CD4-positive, alpha-beta T cell treated with Interleukin-15 for 4 hours (primary cell): ENCODE data around the gene LEP.
"Not testable (repeated sequence)": the region's sequence is repeated elsewhere in the genome, so short reads cannot be mapped to it uniquely, and the experiment has no call there.

Experiments
- DNase-seq: peaks from one replicate; pipeline ENCODE4 v3.0.0-alpha.2; 2020; ENCODE audit warnings: low spot score

LEP gene

GRCh38 chr7:128274246-128274883 lies 33.3 kb downstream of the LEP start:
- no peak for DNase-seq

DNA sequence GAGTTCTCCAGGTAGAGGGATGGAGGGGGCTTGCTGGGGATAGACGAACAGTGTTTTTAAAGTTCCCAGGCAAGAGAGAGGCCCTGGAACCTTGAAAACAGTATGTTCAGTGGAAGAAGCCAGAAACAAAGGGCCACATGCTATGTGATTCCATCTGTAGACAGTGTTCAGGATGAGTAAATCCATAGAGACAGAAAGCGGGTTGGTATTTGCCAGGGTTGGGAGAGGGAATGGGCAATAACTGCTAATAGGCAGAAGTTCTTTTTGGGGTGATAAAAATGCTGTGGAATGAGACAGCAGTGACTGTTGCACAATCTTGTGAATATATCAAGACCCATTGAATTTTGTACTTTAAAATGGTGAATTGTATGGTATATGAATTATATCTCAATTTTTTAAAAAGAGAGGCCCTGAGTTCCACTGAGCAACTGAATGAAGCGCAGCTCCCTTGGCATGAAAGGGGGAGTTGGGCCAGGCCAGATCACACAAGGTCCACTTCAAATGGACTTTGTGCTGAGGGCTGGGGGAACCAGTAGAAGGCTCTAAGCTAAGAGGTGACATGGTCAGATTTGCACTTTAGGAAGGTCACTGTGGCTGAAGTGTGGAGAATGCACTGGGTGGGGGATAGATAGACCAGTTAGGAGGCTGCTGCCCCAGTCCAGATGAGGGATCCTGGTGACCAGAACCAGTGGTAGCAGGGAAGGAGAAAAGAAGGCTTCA lies 34.0 kb downstream of the LEP start:
- no peak for DNase-seq

- no peak for DNase-seq
Measured at GRCh38 chr7:128275681-128276080, 34.6 kb downstream of the LEP start.

- no peak for DNase-seq
Measured at GRCh38 chr7:128278366-128278765, 37.3 kb downstream of the LEP start.

DNA sequence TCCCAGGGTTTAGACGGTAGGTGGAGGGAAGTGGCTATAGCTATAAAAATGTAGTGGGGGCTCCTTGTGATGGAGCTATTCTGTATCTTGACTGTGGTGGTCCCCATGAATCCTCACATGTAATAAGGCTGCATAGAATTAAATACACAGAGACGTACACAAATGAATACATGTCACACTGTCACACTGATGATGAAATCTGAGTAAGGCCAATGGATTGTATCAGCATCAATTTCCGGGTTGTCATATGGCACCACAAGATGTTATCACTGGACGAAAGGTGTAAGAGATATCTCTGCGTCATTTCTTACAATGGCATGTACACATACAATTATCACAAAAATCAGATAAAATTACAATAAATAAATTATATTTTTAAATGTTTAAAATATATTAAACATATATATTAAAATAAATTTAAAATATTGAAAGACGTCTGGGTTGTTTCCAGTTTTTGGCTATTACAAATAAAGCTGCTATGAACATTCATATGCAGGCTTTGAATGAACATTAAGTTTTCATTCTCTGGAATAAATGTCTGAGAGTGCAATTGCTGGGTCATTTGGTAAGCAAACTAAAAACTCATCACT lies 38.1 kb downstream of the LEP start:
- no peak for DNase-seq

GRCh38 chr7:128280451-128280850 lies 39.4 kb downstream of the LEP start:
- DNase-seq: not testable (repeated sequence)

DNA sequence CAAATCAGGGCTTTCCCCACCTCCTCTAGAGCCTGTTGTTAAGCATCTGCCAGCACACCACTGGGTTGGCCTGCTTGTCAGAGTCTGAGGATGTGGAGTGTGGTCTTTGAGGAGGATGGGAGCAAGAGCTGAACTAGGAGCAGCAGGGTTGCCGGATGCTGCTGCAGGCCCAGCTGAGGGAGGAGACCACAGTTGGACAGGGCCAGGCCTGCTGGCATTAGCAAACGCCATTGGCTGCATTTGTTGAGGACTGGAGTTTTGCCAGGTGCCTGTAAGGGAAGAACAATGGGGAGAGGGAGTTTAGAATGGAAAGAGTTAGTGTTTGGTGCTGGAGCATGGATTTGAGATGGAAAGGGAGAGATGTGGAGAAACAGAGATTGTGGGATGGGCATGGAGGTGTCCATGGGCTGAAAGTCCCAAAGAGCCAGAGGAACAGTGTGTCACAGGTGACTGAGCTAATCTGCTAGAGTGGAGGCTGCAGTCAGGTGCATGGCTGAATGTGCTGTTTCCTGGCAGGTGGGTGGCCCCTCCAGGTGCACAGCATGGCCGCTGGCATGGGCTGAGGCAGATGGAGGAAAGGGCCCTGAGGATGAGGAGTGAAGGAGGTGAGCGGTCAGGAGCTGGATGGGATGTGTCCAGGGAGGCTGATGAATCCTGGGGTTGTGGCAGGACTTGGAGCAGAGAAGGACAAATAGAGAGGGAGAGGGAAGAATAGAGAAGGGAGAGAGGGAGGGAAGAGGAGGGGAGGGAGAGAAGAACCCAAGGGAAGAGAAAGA lies 40.7 kb downstream of the LEP start:
- DNase-seq: no peak

GRCh38 chr7:128284102-128284501 lies 43.0 kb downstream of the LEP start:
- DNase-seq: no peak

DNA sequence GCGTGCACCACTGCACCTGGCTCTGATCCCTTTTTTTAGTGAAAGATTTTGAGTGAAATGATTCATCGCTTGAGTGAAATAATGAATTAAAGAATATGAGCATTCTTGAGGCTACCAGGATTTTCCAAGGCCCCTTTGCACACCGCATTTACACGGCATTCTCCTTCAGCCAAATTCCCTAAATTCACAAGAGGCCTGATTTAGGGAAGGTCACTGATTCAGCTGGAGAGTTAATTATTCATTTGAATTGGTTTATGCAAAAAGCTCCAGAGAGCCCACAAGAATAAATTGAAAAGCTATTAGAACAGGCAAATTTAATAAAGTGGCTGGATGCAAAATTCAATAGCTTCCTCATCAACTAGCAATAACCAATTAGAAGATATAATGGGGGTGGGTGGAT lies 46.5 kb downstream of the LEP start:
- no peak for DNase-seq

DNA sequence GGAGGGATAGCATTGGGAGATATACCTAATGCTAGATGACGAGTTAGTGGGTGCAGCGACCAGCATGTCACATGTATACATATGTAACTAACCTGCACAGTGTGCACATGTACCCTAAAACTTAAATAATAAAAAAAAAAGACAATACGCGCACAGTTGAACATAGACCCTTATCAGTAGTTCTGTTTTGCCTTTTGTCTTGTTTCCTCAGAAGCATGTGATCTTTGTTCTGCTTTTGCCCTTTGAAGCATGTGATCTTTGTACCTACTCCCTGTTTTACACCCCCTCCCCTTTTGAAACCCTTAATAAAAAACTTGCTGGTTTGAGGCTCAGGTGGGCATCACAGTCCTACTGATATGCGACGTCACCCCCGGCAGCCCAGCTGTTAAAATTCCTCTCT lies 56.9 kb downstream of the LEP start:
- not testable (repeated sequence) for DNase-seq

DNA sequence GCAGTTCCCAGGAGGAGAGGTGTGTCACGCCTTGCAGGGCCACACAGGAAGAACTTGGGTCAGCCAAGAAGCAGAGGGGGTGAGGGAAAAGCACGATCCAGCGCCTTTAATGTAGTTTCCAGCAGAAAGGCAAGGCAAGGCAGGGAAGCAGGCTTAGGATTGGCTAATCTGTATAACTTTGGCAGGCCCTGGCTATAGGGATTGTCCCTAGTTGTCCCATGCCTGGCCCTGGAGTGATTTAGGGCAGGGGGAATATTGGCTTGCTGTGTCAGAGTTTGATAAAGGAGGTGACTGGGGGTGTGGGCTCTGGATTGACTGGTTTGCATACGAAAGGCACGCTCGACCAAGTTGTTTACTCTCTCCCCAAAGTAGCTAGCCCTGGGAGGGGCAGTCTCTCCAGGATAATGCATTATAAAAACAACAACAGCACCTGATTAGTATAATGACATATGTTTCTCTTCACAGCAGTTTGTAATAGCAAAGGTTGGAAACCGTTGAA lies 58.1 kb downstream of the LEP start:
- DNase-seq: no peak

DNA sequence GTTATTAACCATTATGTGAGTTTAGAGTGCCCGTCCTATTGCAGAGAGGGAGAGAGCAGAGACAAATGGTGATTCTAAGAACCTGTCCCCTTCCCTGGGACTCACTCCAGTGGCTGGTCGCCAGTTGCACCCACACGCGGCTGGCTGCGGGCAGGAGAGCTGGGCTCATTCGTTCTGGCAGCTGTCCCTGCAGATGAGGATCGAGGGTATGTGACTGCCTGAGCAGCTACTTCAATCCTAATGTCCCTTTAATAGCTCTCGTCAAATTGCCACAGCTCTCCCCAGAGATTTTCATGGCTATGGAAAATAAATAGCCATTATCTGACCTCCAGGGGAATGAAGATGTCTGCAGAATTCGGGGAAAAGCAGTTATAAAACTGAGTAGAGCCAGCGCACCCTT lies 61.1 kb downstream of the LEP start:
- DNase-seq: no peak

- no peak for DNase-seq
Measured at GRCh38 chr7:128303133-128303532, 62.1 kb downstream of the LEP start.

GRCh38 chr7:128303643-128304042 lies 62.6 kb downstream of the LEP start:
- no peak for DNase-seq

DNA sequence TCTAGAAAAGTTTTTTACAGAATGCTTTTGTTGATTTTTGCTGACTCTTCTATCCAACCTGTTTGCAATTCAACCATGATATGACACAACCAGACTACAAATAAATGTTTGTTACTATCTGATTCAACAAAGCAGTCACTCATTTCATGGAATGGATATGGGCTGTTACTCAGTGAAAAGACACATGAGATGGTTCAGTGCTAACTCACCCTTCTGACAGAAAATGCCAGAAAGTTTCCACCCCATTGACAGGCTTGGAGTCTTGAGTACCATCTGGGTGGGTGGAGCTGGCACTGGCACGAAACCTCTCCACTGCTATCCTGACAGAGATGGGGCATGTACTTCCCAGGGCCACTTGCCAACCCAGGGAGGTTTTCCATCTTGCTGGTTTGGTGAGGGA lies 63.1 kb downstream of the LEP start:
- no peak for DNase-seq

- no peak for DNase-seq
Measured at GRCh38 chr7:128307061-128307460, 66.0 kb downstream of the LEP start.
